Eye (tissue), 1 donor: ENCODE results near the gene ARF6.

Experiments used
- DNase-seq: peaks from one replicate; pipeline ENCODE4 v3.0.0-alpha.2; 2015

Gene ARF6

DNA sequence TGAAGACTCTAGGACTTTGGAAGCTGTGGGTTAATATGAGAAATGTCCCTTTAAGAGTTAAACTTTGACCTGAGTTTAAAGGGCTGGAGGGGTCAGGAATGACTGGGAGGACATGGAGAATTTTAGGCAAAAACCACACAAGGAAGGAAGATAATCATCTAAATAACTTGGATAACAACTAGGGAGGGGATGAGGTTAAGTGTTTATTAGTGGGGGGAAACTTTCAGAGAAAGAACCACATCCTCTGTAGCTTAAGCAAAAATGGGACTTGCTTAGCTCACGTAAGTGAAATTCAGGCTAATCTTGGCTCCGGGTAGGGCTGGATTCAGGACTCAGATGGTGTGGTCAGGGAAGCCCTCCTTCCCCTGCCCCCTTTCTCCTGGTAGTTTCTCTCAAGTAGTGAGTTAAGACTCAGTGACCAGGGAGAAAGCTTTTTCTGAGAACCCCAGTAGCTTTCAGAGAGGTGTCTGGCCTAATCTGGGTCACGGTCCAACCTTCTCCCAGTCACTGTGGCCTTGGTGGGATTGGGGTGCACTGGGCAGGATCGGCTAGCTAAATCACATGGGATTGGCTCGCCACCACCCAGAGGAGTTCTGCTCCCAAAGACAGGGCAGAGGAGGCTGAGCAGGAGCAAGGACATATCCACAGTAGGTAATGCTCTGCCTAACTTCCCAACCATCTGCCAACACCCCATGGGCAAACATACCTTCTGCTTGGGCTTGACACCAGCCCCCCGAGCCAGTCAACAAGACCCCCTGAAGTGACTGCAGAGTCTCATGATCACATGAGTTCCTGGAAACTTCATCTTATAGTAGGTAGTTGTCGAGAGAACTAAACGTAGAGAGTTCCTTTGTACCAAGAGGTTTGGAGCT lies 52.8 kb downstream of the ARF6 start:
- no peak for DNase-seq
